A673 (cell line): ENCODE data around the gene SMTN. TPM values are rescaled to one million over a fixed set of nuclear protein-coding genes. Genes with fewer than 3 reads are reported as not detected.

Experiments used
- BruUV-seq: library from RNA; stranded (reverse); fragments of 400-500 nt; replicated peaks from 2 replicates; lab custom pipeline; 2021; lab: Mats Ljungman, UMichigan
- CTCF ChIA-PET: fragments of 300-600 bp; sonication (Branson Sonifier 250); formaldehyde crosslinking; loops from one replicate; lab custom pipeline; 2022; ENCODE audit warnings: antibody characterized with exemption; lab: Charles Lee
- POLR2A ChIA-PET: fragments of 300-600 bp; sonication (Branson Sonifier 250); formaldehyde crosslinking; loops from one replicate; lab custom pipeline; 2022; ENCODE audit warnings: antibody characterized with exemption; ENCODE audit not compliant: low non-redundant PET; lab: Charles Lee
- DNase-seq: peaks from one replicate; pipeline ENCODE4 v3.0.0-alpha.2; 2015; ENCODE audit warnings: low spot score
- H3K27ac ChIP-seq: fragments of 200-600 bp; sonication (generic); 2 replicates; pipeline ENCODE4 v1.5.1; 2016; ENCODE audit warnings: mixed run types, low read depth, mild to moderate bottlenecking, mixed read lengths, antibody characterized with exemption, low read length; ENCODE audit not compliant: poor library complexity, severe bottlenecking
- H3K27me3 ChIP-seq: fragments of 200-600 bp; sonication (generic); replicated peaks from 2 replicates; pipeline ENCODE4 v1.6.1; 2017; ENCODE audit warnings: mixed run types, low read depth, mild to moderate bottlenecking, mixed read lengths, antibody characterized with exemption, low read length; ENCODE audit not compliant: insufficient read depth, poor library complexity
- H3K36me3 ChIP-seq: fragments of 200-600 bp; sonication (generic); 2 replicates; pipeline ENCODE4 v1.6.1; 2016; ENCODE audit warnings: mixed run types, mild to moderate bottlenecking, mixed read lengths, antibody characterized with exemption, low read length; ENCODE audit not compliant: insufficient read depth, poor library complexity, severe bottlenecking
- H3K4me1 ChIP-seq: fragments of 200-600 bp; sonication (generic); 2 replicates; pipeline ENCODE4 v1.6.1; 2017; ENCODE audit warnings: mixed run types, mild to moderate bottlenecking, mixed read lengths, antibody characterized with exemption, low read length; ENCODE audit not compliant: insufficient read depth, poor library complexity, severe bottlenecking
- H3K4me3 ChIP-seq: fragments of 200-600 bp; sonication (generic); 2 replicates; pipeline ENCODE4 v1.5.1; 2016; ENCODE audit warnings: low read depth, mixed run types, mild to moderate bottlenecking, mixed read lengths, low read length; ENCODE audit not compliant: poor library complexity, severe bottlenecking
- H3K9me3 ChIP-seq: fragments of 200-600 bp; sonication (generic); 2 replicates; pipeline ENCODE4 v1.6.1; 2016; ENCODE audit warnings: mixed run types, low read depth, mild to moderate bottlenecking, mixed read lengths, antibody characterized with exemption, low read length; ENCODE audit not compliant: poor library complexity, severe bottlenecking
- CTCF ChIP-seq: fragments of 300-800, 200-600 bp; sonication (generic); conservative IDR thresholded peaks from 2 replicates; pipeline ENCODE4 v1.5.1; 2017; ENCODE audit warnings: low read depth, mild to moderate bottlenecking, antibody characterized with exemption, low read length, moderate library complexity, mixed read lengths
- EZH2 ChIP-seq: fragments of 200-600 bp; sonication (generic); IDR thresholded peaks from 2 replicates; pipeline ENCODE4 v1.6.1; 2017; ENCODE audit warnings: borderline replicate concordance, low read depth, mild to moderate bottlenecking, mixed read lengths, antibody characterized with exemption, low read length; ENCODE audit not compliant: poor library complexity, severe bottlenecking
- intact Hi-C: fragments of 100-400 bp; cut with micrococcal nuclease; formaldehyde crosslinking; loops from one replicate; pipeline ENCODE4 v1.10.0; 2022; ENCODE audit not compliant: unreplicated experiment
- total RNA-seq: library from RNA; stranded (reverse); gene quantifications from 2 replicates; pipeline ENCODE4 v1.2.3, GENCODE V29; 2021

The SMTN gene
- total RNA-seq, 1 experiment from 2014 or later, result 40.0 TPM

GRCh38 chr22:31151872-31152271 lies 70.8 kb downstream of the SMTN start:
- intact Hi-C loops, result no loop called here
- no peaks in the 10 kb centered on the region for H3K36me3 ChIP-seq
- TF ChIP-seq EZH2 (no peak), CTCF (no peak)
- no peak overlapping the region for H3K27ac ChIP-seq
- CTCF ChIA-PET, result no interaction called here
- H3K4me1 ChIP-seq, result no peaks in the 10 kb centered on the region
- DNase-seq, result no peak
- H3K4me3 ChIP-seq, result no peak overlapping the region
- POLR2A ChIA-PET, result no interaction called here
- H3K27me3 ChIP-seq, result no peaks in the 10 kb centered on the region
- no peaks in the 10 kb centered on the region for H3K9me3 ChIP-seq
- no TSS peak for BruUV-seq

- DNase-seq, result no peak
- Histone ChIP-seq H3K36me3 (no peaks in the 10 kb centered on the region), H3K27ac (no peak overlapping the region), H3K4me1 (no peaks in the 10 kb centered on the region), H3K4me3 (no peak overlapping the region), H3K27me3 (no peaks in the 10 kb centered on the region), H3K9me3 (no peaks in the 10 kb centered on the region)
- intact Hi-C loops, result no loop called here
- TF ChIP-seq EZH2 (no peak), CTCF (no peak)
- BruUV-seq, result no TSS peak
- ChIA-PET POLR2A (interaction anchor here (0.6 kb wide), 1 partner anchor 757 kb away, joined by 9 read pairs; the partner anchor contains the start of gene SEC14L2), CTCF (interaction anchor here (0.7 kb wide), 1 partner anchor 160 kb away, joined by 4 read pairs; no protein-coding TSS in a partner anchor)
Observed at GRCh38 chr22:31153357-31153756, 72.2 kb downstream of the SMTN start.

Other genes with a start within 250 kb of the SMTN start
- 54.3 and 60.3 TPM in 2 replicates for gene MORC2, start 112.5 kb upstream of the SMTN start, total RNA-seq
- 65.8 and 70.0 TPM in 2 replicates for gene TUG1, start 112.1 kb upstream of the SMTN start, total RNA-seq
- 3.2 and 5.0 TPM in 2 replicates for gene SELENOM, start 26.2 kb downstream of the SMTN start, total RNA-seq
- gene INPP5J, start 41.6 kb downstream of the SMTN start, total RNA-seq, result 4.6 and 4.8 TPM in 2 replicates
- 20.4 and 21.5 TPM in 2 replicates for gene PLA2G3, start 59.2 kb downstream of the SMTN start, total RNA-seq
- gene RNF185, start 78.9 kb downstream of the SMTN start, total RNA-seq, result 28.2 and 31.8 TPM in 2 replicates
- 27.9 and 33.4 TPM in 2 replicates for gene LIMK2, start 131.0 kb downstream of the SMTN start, total RNA-seq
- gene PIK3IP1, start 211.2 kb downstream of the SMTN start, total RNA-seq, result 0.24 and 0.46 TPM in 2 replicates